ENCODE data around the gene ARHGEF4.

ARHGEF4 gene

GRCh38 chr2:131085646-131086045 lies 248.9 kb downstream of the ARHGEF4 start:
- no peak for DNase-seq (ENCODE audit: low read depth in 3 of 3)

- DNase-seq (ENCODE audit: low read depth in 3 of 3): peak in 1 of 3 donors; percentile 38
Measured at GRCh38 chr2:131092458-131093005, 255.8 kb downstream of the ARHGEF4 start.

- peak; percentile 73 to 79 (median 75) for DNase-seq (ENCODE audit: low read depth in 3 of 3)
Measured at GRCh38 chr2:131093006-131093695, 256.4 kb downstream of the ARHGEF4 start, which contains the start of gene FAM168B. TSS of gene FAM168B (minus strand) at chr2:131093460. CDS start at chr2:131082646, 10,814 bp downstream.

- peak in 1 of 3 donors; percentile 4 for DNase-seq (ENCODE audit: low read depth in 3 of 3)
Measured at GRCh38 chr2:131093696-131094462, 257.2 kb downstream of the ARHGEF4 start.

GRCh38 chr2:131094463-131095281 lies 258.0 kb downstream of the ARHGEF4 start:
- DNase-seq (ENCODE audit: low read depth in 3 of 3): no peak

All from stimulated activated CD4-positive, alpha-beta T cell treated with anti-CD3 and anti-CD28 coated beads, TNF-alpha, amount 100 ng/mL, for 48 hours (primary cell).